HUDEP-2 (cell line): Measurements from ENCODE around the gene PDCD7.

Source experiments
- DNase-seq, 76 experiments: peaks; one replicate each; lab custom pipeline; 2025; ENCODE audit not compliant: unreplicated experiment in 76 of 76; lab: John Stamatoyannopoulos, UW

Gene PDCD7

DNA sequence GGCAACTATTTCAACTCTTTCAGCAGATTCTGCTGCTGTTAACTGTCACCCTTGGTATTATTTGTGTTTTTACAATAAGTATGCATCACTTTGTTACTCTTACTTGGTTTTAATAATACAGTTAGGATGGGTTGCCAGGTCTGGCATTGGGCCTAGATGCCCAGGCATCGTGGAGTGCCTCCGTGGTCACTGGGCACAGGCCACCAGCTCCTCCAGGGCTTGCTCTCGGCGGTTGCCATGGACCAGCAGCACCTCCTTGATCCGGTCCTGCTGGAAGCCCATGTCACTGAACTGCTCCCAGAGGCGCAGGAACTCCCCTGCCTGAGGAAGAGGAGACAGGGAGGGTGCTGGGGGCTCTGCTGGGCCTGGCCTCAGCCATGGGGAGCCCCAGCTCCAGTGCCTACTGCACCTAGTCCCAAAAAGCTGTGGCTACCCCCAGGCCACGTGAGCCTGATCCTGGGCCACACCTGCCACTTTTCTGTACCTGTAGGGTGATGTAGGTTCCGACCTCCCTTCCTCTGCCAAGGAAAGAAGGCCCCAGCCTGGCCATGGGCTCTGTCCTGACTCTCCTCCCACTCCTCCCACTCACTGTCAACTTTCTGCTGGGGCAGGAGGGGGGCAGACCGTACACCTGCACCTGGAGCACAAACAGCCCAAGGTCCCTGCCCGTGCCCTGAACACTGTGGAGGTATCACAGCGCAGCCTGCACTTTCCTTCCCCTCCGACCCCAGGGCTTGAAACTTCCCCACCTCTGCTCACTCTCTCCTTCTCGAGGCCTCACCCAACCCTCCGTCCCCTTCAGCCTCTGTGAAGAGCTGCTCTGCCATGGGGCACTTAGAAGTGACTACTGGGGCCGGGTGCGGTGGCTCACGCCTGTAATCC lies 40.5 kb downstream of the PDCD7 start:
- no peak for DNase-seq

DNA sequence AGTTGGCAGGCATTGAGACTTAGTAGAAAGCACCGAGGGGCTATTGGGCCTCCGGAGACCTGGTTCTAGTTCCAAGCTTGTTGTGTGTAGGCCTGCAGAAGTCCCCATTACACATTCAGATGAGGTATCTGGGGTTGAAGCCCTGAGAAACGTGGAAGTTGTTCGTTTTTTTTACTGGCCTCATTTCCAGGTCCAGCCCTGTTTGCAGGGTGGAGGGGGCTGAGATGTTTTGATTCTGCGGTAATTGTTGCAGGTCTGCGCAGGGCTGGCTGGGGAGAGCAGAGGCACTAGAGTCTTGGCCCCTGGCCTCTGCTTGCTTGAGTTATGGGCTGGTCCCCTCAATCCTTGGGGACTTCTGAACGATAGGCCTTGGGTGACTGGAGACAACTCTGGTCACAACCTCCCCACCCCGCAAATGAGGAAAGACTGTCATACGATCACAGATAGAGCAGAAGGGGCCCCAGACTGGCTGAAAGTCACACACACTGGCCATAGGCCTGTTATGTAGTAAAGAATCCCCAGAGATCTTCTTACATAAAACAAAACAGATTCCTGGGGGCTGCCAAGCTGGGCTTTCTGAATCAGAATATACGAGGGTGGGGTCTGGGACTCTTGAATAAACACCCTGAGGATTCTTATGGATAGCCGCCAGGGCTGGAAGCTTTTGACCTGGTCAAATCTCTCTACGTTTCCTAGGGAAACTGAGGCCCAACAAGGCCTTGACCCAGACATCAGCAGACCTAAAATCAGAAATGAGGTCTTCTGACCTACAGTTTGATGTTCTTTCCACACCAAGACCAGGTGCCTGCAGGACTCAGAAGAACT lies 41.5 kb downstream of the PDCD7 start:
- no peak for DNase-seq

DNA sequence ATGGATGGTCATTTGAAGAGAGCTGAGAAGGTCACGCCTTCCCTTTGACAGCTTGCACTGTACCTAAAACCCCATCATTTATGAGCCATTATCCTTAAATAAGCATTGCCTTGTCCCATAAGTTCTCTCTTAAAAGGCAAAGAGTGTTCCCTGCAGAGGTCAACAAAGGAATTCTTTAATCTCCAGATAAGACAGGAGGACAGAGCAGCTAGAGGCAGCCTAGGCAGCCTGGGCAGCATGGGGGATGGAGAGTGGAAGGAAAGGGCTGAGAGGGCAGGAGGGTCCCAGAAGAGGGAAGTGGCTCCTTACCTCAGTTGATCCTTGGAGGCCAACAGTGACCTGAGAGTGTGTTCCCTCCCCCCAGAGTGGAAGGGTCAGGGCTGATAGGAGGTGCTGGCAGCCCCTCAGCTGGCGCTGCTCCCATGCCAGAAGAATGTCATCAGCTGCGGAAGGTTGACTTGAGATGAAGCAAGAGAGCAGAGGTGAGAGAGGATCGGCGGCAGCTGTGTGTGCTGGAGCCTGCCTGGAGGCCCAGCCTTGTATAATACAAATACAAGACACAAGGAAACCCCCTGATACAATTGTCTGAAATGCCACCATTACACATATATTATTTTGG lies 44.3 kb downstream of the PDCD7 start:
- no peak for DNase-seq

DNA sequence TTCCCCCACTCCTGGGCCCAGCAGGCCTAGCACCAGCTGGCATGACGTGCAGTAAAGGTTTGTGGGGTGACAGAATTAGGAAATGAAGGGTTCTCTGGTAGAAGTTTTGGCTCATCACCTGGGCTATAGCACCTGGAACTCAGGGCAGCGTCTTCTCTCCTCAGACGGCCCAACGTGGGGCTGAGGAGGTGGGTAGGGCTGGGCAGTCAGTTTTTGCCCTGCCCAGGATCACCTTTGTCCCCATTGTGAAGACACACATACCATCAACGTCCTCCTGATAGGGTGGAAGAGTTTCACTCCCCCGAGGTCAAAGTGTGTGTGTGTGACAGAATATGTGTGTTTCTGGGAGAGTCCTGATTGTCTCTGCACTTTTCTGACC lies 45.0 kb downstream of the PDCD7 start:
- DNase-seq, result no peak

DNA sequence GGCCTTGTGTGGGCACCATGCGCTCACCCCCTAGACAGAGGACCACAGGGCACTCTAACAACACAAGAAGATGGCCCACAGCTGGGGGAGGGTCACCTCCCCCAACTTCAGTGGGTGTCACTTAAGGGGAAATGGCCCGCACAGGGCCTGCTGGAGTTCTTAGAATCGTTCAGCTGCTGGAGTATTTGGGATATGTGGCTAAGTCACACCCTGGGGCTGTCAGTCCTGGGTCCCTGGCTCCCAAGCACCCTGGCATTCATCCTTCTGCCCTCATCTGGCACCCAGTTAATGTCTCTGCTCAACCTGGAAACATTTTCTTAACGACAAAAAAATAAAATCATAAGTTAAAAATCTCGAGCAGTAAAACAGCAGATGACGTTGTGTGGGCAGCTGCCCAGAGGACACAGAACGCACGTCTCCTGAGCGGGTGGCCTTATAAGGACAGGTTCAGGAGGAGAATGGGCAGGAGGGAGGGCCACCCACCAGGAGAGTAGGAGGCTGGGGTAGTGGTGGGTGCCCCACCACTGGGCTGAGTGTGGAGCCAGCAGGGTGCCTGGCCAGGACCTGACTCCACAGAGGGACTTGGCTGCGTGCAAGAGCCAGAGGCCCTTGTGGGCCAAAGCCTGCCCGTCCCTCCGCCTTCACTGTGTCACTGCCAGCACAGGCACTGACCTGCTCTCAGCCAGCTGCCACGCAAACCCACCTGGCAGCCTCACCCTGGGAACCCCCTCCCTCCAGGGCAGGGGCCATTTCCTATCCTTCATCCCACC lies 45.5 kb downstream of the PDCD7 start:
- no peak for DNase-seq

DNA sequence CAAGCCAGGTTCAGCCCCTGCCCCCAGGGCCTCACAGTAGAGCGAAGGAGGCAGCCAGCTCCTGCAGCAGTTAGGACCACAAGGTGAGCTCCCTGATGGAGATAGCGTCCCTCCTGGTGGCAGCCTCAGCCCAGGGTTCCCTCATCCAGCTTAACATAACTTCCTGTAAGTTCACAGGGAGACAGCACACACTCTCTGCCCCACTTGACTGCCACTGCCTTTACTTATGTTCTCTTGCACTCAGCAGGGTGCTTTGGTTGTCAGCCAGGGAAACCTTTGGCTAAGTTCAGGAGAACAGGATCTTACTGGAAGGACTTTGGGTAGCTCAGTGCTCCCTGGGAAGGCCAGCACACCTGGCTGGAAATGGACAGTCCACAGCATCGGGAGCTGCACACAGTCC lies 46.2 kb downstream of the PDCD7 start:
- DNase-seq, result no peak

DNA sequence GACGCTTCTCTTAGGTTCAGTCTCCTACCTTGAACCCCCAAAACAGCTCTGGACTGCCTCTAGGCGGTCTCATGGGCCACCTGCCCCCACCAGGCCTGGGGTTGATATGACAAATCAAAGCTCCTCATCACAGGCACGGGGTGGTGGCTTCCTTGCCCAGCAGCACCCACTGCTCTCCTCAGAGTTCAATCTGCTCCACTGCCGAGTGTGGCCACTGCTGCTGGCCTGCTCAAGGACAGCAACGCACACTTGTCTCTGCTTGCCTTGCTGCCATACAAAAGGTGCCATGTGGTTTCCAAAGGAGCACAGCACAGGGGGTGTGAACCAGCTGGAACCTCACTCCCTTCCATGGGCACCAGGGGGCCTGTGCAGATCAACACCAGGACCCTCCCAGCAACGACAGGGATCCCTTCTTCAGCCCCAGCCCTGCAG lies 46.9 kb downstream of the PDCD7 start:
- no peak for DNase-seq

DNA sequence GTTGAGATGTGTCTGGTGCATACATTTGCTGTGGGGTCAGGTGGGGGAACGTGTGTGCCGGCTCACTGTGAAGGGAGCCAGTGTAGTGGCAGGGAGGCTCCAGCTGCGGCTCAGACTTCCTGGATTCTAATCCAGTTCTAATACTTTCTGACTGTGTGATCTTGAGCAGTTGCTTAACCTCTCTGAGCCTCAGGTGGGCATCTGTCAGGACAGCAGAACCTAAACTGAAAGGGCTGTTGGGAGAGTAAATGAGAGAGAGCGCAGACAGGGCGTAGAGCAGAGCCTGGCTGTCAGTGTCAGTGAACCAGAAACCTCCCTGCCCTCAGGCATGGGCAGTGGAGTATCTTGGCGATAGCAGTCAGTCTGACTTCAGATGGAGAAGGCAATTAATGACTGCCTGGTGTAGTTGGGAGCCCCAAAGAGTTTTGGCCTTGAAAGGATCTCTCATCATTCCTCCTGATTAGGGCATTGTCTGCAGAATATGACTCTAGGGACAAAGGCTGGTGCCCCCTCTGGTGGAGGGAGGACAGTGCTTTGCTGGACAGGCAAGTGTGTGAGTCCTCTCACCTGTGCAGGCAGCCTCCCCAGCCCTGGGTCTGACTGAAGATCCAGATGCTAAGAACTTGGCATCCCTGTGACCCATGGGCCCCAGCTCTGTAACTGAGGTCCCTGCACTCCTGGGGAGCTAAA lies 47.5 kb downstream of the PDCD7 start:
- DNase-seq, result peak in 25 of 76 experiments; percentile 2 to 30 (median 12)

DNA sequence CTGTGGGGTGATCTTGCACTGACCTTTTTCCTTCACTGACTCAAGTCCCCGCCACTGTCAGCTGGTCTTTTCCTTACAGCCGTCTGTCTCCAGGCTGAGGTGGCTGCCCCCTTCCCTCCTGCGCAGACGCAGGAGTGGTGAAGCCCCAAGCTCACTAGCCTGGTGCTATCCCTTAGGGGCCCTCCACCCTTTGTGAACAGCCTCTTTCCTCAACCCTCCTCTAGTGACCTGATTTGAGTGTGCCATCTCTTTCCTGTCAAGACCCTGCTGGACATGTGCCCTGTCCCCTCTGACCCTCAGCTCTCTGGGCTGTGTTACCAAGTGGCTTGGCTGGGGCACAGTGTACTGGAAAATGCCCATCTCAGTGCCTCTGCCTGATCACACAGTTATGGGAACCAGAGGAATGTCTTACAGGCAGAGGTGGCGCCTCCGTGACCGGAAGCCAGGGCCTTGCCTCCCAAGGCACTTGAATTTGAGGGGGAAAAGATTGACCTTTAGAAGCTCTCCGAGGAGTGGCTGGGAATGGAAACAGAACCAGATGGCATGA lies 48.3 kb downstream of the PDCD7 start:
- DNase-seq, result no peak

DNA sequence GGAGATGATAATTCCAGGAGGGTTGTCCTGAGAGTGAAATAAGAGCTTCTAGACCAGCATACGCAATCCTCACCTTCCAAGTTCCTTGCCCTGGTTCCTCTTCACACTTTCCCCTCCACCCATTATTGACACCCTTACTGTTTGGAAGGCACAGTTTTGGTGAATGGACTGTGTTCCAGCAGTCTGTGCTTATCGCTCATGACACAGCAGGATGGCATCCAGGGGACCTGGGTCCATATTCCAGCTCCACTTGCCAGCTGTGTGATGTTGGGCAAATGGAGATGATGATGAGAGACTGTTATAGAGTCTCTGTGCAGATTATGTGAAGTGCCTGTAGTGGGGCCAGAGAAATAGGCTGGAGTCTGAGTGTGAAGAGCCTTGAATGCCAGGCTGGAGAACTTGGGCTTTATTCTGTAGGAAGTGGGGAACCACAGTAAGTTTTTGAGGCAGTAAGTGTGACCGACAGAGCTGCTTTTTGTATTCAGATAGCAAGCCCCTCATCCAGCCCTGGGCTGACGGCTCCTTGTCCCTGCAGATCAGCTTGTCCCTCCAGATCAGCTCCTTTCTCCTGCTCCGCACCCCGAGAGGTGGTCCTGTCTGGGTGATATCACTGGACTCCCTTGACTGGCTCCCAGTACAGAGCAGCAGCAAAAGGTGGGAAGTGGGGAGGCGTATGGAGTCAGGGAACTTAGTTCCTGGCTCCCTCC lies 49.0 kb downstream of the PDCD7 start:
- no peak for DNase-seq

DNA sequence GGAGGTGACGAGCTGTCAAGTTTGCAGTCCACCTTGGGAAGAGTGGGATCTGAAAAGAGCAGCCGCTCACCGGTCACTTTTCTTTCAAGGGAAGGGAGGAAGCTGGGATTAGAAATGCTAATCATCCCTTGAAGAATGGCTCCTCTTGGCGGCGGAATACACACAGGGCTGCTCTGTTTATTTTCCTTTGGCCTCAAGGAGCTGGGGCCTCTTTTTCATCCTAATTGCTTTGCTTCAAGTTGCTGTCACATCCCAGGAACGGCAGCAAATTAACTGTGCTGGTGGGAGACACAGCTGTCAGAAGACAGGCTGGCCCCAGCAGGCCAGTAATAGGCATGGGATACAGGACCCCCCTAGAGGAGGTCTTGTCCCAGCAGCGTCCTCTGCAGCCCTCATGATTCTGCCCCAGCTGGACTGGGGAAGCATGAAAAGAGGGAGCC lies 50.3 kb downstream of the PDCD7 start:
- no peak for DNase-seq

DNA sequence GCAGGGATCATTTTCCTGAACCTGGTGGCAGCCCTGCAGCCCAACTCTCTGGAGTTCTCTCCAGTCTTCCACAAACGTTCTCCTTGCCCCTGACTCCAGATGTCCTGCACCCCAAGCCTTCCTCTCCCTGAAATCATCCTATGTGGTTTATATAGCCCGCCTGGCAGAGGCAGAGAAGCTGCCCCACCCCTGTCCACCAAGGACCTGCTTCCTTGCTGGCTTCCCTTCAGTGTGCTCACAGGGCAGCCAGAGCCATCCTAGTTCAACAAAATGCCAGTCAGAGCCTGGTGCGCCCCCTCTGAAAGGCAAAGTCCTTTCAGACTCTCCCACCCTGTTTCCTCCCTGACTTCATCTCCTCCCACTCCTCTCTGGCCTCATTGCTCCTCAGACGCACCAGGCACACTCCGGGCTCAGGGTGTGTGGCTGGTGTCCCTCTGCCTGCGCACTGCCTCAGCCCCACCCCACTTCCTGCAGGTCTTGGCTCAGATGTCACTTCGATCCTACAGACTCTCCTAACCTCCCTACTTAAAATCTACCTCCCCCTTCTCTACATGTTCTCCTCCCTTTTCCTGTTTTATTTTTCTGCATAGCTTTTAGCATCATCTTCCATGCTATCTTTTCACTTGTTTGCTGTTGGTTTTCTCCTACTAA lies 51.2 kb downstream of the PDCD7 start:
- DNase-seq, result no peak

DNA sequence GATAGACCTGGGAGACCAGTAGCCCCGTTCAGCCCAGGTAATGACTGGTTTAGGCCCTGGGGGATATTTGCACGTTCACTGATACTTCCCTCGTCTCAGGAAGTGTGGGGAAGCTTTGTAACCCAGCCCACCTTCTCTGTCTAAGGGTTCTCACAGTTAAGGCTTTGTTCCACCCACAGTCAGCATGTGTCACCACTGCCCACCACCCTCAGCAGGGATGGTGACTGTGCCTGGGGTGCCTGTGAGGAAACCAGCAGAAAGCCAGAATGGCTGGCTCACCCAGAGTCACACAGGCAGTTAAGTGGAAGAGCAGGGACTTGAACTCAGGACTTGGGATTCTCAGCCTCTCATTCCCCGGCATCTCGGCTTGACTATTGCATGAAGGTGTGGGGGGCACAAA lies 51.9 kb downstream of the PDCD7 start:
- no peak for DNase-seq

DNA sequence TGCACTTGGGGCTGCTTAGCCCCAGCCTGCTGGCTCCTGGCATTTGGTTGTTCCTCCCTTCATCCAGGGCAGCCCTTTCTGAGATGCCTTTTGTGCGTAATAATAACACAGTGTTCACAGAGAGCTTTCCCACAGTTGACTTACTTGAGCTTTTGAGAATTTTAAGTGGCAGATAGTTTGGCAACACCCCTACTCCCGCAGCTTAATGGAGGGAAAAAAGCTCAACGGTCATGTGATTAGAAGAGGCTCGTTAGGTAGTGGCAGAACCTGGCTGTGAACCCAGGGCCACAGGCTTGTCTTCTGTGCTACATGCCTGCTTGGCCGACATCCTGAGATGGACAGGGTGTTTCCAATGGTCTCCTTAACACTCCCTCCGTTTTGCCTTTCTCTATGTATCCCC lies 52.3 kb downstream of the PDCD7 start:
- DNase-seq, result no peak

DNA sequence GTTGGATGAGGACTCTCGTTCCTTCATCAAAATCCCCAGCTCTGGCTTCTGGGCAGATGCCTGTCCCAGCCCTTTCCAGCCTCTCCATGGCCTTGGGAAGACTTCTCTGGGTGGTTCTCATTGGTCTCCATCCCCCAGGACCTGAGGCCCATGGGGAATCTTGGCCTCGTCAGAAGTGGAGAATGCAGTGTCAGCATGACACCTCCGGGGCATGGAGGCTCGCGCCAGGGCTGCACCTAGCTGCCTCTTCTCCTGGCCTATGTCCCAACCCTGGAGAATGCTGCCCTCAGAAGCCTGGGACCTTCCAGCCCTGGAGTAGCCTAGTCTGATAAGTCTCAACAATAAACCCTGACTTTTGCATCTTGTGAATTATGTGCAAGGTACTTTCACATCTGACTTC lies 54.0 kb downstream of the PDCD7 start:
- no peak for DNase-seq

DNA sequence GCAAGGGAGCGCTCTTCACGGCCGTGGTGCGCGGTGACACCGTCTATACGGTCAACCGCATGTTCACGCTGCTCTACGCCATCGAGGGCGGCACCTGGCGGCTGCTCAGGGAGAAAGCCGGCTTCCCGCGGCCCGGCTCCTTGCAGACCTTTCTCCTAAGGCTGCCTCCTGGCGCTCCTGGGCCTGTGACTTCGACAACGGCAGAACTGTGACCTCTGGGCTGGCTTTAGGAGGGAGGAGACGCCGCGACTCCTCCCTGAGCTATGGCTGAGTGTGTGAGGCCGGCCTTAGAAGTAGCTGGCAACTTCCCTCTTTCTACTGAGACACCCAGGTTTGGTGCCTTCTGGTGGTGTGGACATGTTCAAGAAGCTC lies 55.6 kb downstream of the PDCD7 start:
- DNase-seq, result peak in 21 of 76 experiments; percentile 3 to 36 (median 13)

DNA sequence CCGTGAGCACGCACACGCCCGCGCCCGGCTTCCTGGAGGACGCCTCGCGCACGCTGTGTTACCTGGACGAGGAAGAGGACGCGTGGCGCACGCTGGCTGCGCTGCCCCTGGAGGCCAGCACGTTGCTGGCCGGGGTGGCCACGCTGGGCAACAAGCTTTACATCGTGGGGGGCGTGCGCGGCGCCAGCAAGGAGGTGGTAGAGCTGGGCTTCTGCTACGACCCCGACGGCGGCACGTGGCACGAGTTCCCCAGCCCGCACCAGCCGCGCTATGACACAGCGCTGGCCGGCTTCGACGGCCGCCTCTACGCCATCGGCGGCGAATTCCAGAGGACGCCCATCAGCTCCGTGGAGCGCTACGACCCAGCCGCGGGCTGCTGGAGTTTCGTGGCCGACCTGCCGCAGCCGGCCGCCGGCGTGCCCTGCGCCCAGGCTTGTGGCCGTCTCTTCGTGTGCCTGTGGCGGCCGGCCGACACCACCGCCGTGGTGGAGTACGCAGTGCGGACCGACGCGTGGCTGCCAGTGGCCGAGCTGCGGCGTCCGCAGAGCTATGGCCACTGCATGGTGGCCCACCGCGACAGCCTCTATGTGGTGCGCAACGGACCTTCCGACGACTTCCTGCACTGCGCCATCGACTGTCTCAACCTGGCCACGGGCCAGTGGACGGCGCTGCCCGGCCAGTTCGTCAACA lies 56.2 kb downstream of the PDCD7 start:
- no peak for DNase-seq
